ENCODE measurements around the gene PRAMEF6.
"Not testable (repeated sequence)": the region's sequence is repeated elsewhere in the genome, so short reads cannot be mapped to it uniquely, and the experiment has no call there.

The PRAMEF6 gene

GRCh38 chr1:12947480-12947879 lies at the start of gene PRAMEF6:
TSS of gene PRAMEF6 (minus strand) at chr1:12947580. CDS start at chr1:12942518, 5,062 bp downstream.
- H3K4me3 ChIP-seq (ENCODE audit: low read depth, low read length); H3K27me3 ChIP-seq (replicated peaks); in situ Hi-C loops (cut with HindIII; ENCODE audit: low pct_ligation_motif_present, low sequenced_read_pairs); H3K27ac ChIP-seq; DNase-seq; H3K36me3 ChIP-seq (replicated peaks): not testable (repeated sequence)

- DNase-seq; H3K27ac ChIP-seq; H3K36me3 ChIP-seq (replicated peaks); H3K27me3 ChIP-seq (replicated peaks); in situ Hi-C loops (cut with HindIII; ENCODE audit: low pct_ligation_motif_present, low sequenced_read_pairs); H3K4me3 ChIP-seq (ENCODE audit: low read depth, low read length): not testable (repeated sequence)
Observed at GRCh38 chr1:12924368-12924767, 23.0 kb downstream of the PRAMEF6 start.

GRCh38 chr1:12921749-12922148 lies 25.6 kb downstream of the PRAMEF6 start:
- DNase-seq; H3K27ac ChIP-seq; H3K4me3 ChIP-seq (ENCODE audit: low read depth, low read length); in situ Hi-C loops (cut with HindIII; ENCODE audit: low pct_ligation_motif_present, low sequenced_read_pairs); H3K36me3 ChIP-seq (replicated peaks); H3K27me3 ChIP-seq (replicated peaks): not testable (repeated sequence)

- H3K27ac ChIP-seq; H3K27me3 ChIP-seq (replicated peaks); H3K36me3 ChIP-seq (replicated peaks); H3K4me3 ChIP-seq (ENCODE audit: low read depth, low read length); in situ Hi-C loops (cut with HindIII; ENCODE audit: low pct_ligation_motif_present, low sequenced_read_pairs); DNase-seq: not testable (repeated sequence)
Observed at GRCh38 chr1:12916310-12916709, 31.1 kb downstream of the PRAMEF6 start, which contains the start of gene PRAMEF7. TSS of gene PRAMEF7 (plus strand) at chr1:12916610. CDS start at chr1:12917693, 1,083 bp downstream.

GRCh38 chr1:12903793-12904572 lies 43.4 kb downstream of the PRAMEF6 start:
- H3K36me3 ChIP-seq (replicated peaks); in situ Hi-C loops (cut with HindIII; ENCODE audit: low pct_ligation_motif_present, low sequenced_read_pairs); DNase-seq; H3K27ac ChIP-seq; H3K27me3 ChIP-seq (replicated peaks); H3K4me3 ChIP-seq (ENCODE audit: low read depth, low read length): not testable (repeated sequence)

GRCh38 chr1:12899186-12899585 lies 48.2 kb downstream of the PRAMEF6 start:
- H3K27me3 ChIP-seq (replicated peaks); H3K36me3 ChIP-seq (replicated peaks); in situ Hi-C loops (cut with HindIII; ENCODE audit: low pct_ligation_motif_present, low sequenced_read_pairs); H3K27ac ChIP-seq; H3K4me3 ChIP-seq (ENCODE audit: low read depth, low read length); DNase-seq: not testable (repeated sequence)

GRCh38 chr1:12898170-12898569 lies 49.2 kb downstream of the PRAMEF6 start, which contains the start of gene PRAMEF10:
TSS of gene PRAMEF10 (minus strand) at chr1:12898270. CDS start at chr1:12895847, 2,423 bp downstream.
- H3K27ac ChIP-seq; DNase-seq; in situ Hi-C loops (cut with HindIII; ENCODE audit: low pct_ligation_motif_present, low sequenced_read_pairs): not testable (repeated sequence)

More at GRCh38 chr1:12898170-12898569, 49.2 kb downstream of the PRAMEF6 start, which contains the start of gene PRAMEF10:
- H3K4me3 ChIP-seq (ENCODE audit: low read depth, low read length); H3K36me3 ChIP-seq (replicated peaks); H3K27me3 ChIP-seq (replicated peaks): not testable (repeated sequence)
